ENCODE measurements around the gene USE1.
A peak's percentile ranks its signal among the peaks of the same experiment; 100 is the strongest.

USE1 gene

GRCh38 chr19:17235971-17236777, 21.0 kb downstream of the USE1 start:
- peak; percentile 53 for DNase-seq

GRCh38 chr19:17236811-17237543, 21.8 kb downstream of the USE1 start:
- no peak for DNase-seq

DNA sequence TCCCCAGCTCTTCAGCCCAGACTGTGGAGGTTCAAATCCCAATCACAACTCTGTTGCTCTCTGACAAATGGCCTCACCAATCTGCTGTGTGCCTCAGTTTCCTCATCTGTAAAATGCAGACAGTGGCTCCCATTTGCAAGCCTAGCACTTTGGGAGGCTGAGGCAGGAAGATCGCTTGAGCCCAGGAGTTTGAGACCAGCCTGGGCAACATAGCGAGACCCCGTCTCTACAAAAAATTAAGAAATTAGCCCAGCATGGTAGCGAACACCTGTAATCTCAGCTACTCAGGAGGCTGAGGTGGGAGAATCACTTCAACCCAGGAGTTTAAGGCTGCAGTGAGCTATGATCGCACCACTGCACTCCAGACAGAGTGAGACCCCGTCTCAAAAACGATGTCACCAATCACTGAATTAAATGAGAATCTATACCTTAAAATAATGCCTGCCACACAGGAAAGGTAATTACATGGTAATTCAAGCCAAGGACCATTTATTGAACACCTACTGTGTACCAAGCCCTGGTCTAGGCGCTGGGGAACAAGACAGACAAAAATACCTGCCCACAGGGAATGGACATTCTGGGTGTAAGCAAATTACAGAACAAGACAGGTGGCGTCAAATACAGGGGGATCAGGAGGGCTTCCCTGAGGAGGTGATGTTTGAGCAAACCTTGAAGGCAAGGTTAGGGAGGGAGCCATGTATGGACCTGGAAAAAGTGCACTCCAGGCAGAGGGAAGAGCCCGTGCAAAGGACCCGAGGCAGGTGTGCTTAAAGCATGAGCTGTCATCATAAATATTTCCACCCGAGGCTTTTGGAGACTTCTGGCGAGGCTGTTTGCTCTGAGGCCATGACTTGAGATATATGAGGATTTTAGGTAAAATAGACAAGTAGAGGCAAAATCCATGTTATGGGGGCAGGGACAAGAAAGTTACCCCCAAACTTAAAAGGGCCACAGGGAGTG, 22.9 kb downstream of the USE1 start:
- DNase-seq = no peak

GRCh38 chr19:17240062-17240752, 25.1 kb downstream of the USE1 start:
- DNase-seq = no peak

GRCh38 chr19:17240826-17241399, 25.8 kb downstream of the USE1 start:
- no peak for DNase-seq

DNA sequence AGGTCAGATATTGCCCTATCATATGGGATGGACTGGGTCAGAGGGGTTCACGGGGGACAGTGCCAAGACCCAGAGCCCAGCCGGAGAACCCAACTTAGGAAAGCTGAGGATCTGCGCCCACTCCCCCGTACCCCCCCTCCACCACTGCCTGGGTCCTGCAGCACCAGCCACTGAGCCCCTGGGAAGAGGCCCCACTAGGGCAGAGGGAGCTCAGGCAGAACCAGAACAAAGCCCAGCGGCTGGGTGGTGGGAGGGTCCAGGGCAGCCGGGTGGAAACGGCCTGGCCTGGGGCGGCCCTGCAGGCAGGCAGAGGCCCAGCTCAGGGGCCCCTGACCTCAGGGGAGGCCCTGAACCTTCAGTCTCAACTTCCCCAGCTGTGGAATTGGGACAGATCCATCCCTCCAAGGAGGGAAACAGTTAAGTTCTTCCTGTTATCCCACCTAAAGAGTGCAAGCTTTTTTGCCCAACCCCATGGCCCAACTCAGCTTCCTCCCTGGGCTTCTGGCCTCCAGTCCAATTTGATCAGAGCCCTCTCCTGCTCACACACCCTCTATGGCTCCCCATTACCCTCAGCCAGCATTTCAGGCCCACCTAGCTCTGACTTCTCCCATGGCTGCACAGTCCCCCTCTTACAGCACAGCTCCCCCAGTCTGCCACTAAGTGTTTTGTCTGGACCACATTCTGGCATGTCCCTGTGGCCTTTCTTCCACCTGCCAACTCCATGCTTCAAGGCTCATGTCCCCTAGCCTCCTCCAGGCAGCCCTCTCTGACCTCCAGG, 27.5 kb downstream of the USE1 start:
- no peak for DNase-seq

GRCh38 chr19:17243211-17243829, 28.2 kb downstream of the USE1 start:
- DNase-seq = no peak

DNA sequence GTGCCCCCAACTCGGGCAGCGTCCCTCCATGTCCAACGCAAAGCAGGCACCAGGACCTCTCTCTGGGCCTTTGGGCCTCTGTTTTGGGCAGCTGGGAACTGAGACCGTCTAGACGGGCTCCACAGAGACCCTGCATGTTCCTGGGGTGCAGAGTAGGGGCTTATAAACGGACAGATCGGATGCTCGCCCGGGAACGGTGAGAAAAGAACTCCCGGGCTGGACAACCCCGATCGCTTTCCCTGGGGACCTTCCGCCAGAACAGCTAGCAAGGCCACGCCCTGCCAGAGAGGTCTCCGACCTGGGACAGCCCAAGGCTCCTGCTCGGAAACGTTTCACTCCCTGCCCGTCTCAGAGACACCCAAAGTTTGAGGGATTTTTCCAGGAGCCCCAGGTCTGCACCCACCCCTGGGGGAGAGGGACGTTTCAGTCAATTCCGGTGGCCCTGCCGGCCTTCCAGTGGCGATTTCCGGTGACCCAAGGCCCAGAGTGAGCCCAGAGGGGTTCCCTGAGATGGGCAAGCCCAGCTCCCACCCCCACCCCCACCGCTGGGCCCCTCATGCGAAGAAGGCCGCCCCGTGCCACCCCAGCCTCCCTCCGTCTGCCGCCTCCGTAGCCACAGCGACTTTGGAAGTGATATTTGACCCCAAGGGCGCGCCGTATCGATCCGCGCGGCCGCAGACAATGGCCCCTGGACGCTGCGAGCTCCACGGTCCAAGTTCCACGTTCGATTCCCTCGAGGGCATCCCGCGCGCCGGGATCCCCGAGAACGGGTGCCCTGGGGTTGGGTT, 28.9 kb downstream of the USE1 start:
- DNase-seq = no peak

DNA sequence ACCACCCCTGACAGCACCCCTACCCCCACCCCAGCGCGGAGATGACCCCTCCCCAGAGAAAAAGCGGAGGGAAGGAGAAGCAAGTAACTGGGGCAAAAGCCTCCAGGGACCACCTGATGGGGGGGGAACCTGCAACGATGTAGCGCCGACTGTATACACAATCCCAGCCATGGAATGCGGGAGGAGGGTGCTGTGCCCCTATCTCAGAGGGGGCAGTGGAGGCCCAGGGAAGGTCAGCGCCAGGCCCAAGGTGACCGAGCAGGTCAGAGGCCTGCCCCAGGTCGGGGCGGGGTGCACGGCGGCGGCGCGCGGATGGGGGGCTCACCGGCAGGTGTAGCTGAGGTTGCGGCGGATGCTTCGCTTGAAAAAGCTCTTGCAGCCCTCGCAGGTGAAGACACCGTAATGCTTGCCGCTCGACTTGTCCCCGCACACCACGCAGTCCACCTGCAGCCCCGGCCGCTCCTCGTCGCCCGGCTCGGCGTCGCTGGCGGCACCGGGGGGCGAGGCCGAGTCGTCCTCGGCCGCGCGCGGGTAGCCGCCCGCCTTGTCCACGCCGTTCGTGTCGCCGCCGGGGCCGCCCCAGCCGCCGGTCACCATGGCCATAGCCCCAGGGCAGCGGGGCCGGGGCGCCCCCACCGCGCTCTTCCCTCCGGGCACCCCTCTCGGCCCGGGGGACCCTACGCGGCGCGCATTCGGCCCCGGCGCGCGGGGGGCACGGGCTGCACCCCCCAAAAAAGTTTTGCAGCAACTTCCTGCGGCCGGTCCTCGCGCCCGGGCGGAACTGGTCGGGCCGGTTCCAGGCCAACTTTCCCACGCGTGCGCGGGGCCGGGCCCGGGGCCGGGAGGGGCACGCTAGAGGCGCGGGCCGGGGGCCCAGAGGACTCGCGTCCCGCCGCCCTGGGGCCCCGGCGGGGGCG, 29.7 kb downstream of the USE1 start:
- no peak for DNase-seq

DNA sequence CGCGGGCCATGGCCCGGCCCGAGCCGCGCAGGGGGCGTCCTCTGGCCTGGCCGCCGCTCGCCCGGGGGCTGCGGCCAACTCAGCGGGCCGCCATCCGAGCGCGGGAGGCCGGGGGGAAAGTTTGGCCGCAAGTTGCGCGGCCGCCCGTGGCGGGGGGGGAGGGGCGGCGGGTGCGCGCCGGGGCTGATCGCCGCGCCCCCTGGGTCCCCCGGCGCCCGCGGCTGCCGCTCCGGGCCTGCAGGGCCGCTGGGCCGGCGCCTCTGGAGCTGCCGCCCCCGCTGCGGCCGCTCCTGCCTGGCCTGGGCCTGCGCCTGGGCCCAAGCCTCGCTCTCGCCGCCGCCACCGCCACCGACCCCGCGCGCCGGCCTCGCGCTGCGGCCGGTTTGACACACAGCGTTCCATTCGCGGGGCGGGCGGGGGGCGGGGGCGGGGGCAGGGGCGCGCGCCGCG, 30.4 kb downstream of the USE1 start, which contains the start of gene NR2F6:
Gene NR2F6 (minus strand): TSS at position 385 of the 450 bp plus-strand sequence. CDS start 699 bp downstream, outside the sequence.
- DNase-seq = no peak

- DNase-seq = peak; percentile 64
Measured at GRCh38 chr19:17246681-17247425, 31.7 kb downstream of the USE1 start.

DNA sequence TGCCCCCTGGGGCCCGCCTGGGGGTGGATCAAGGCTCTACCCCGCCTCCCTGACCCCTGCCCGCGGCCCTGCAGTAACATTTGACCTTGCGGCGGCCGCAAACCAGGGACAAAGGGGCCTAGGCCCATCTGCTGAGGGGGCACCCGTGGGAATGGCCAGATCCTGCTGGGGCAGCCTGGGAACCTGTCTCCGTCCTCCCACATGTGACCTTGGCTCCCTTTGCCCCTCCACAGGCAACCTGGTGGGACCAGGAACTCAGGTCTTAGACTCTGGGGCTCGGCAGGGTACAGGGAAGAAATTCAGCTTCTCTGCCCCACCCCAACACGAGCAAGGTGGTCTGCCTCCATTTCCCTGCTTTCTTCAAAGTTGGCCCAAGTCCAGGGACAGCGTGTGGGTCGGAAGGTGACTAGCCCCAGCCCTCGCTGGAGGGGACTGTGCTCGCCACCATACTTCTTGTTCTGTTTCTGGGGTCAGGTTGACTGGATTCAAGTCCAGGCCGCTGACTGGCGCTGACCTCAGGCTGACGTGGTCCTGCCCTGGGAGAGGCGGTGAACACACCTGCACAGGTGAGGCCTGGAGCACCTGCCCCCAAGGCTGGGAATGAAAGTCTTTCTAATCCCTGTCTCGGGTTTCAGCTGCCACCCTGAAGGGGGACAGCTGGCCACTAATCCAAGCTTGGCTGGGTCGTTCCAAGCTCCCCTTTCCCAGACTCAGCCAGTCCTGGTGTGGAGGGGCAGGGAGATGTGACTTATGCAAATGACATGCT, 33.0 kb downstream of the USE1 start:
- no peak for DNase-seq

- DNase-seq = no peak
Measured at GRCh38 chr19:17249887-17250548, 34.9 kb downstream of the USE1 start.

DNA sequence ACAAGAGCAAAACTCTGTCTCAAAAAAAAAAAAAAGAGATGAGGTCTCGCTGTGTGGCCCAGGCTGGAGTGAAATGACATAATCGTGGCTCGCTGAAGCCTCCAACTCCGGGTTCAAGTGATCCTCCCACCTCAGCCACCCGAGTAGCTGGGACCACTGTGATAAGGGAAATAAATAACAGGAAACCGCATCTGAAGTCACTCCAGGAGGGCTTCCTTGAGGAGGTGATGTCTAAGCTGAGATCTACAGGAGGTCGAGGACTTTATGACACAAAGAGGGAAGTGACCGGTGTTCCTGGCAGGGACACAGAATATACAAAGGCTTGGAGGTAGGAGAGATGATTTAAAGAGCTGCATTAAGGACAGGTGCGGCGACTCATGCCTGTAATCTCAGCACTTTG, 39.5 kb downstream of the USE1 start:
- no peak for DNase-seq

DNA sequence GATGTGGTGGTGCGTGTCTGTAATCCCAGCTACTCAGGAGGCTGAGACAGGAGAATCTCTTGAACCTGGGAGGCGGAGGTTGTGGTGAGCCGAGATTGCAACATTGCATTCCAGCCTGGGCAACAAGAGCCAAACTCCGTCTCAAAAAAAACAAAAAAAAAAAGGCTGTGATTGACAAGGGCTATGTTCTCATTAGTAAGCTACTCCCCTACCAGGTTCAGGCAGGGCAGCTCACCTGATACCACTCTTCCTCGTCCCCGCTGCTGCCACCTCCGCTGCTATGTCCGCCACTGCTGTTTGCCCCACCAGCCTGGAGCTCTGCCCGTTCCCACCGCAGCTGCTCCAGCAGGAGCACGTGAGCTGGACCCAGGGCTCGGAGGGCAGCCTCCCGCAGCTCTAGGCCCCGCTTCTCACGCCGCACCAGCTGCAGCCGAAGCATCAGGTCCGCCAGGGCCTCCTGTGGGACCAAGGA, 40.0 kb downstream of the USE1 start:
- DNase-seq = peak; percentile 38

- no peak for DNase-seq
Measured at GRCh38 chr19:17256130-17256529, 41.0 kb downstream of the USE1 start.
